ENCODE results near the gene MAP7. TPM values are rescaled to one million over a fixed set of nuclear protein-coding genes. Genes with fewer than 3 reads are reported as not detected.

Gene MAP7
- total RNA-seq, 1 experiment from 2014 or later: 33.7 TPM

DNA sequence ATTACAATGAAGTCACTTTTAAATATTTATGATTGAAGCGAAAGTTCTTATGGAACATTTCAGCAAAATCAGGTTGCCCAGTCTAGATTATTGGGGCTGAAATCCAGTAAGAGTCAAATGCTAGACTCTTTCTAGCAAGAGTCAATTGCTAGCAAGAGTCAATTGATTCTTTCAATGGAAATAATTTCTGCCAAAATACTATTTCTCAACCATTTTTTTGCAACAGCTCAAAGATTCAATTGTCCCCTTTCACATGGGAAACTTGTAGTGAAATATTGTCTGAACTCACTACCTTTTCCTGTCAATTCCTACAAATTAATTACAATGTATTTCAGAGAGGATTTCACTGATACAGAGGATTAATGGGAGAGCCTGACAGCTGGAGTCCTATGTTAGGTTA lies 78.3 kb downstream of the MAP7 start:
- H3K27ac ChIP-seq: no peak overlapping the region
- intact Hi-C loops (cut with micrococcal nuclease; ENCODE audit: unreplicated experiment): no loop called here
- no peaks in the 10 kb centered on the region for H3F3A ChIP-seq (ENCODE audit: insufficient read depth, low read depth)
- H3K79me2 ChIP-seq (ENCODE audit: low read depth): peaks cover 17% of the 10 kb centered on the region
- no peaks in the 10 kb centered on the region for H3K9me3 ChIP-seq (ENCODE audit: insufficient read depth, low read depth)
- no peak overlapping the region for H2AFZ ChIP-seq
- no peak overlapping the region for H3K4me2 ChIP-seq
- DNase-seq: no peak
- TF ChIP-seq EZH2 (IDR thresholded peaks at IDR 0.05; ENCODE audit: low read depth): no peak
- TF ChIP-seq, protein P1, sequence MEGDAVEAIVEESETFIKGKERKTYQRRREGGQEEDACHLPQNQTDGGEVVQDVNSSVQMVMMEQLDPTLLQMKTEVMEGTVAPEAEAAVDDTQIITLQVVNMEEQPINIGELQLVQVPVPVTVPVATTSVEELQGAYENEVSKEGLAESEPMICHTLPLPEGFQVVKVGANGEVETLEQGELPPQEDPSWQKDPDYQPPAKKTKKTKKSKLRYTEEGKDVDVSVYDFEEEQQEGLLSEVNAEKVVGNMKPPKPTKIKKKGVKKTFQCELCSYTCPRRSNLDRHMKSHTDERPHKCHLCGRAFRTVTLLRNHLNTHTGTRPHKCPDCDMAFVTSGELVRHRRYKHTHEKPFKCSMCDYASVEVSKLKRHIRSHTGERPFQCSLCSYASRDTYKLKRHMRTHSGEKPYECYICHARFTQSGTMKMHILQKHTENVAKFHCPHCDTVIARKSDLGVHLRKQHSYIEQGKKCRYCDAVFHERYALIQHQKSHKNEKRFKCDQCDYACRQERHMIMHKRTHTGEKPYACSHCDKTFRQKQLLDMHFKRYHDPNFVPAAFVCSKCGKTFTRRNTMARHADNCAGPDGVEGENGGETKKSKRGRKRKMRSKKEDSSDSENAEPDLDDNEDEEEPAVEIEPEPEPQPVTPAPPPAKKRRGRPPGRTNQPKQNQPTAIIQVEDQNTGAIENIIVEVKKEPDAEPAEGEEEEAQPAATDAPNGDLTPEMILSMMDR (conservative IDR thresholded peaks at IDR 0.05): no peak
- no peaks in the 10 kb centered on the region for H3K4me1 ChIP-seq (replicated peaks; ENCODE audit: insufficient read depth)
- POLR2A ChIA-PET (ENCODE audit: unreplicated experiment): no interaction called here
- H3K27me3 ChIP-seq (ENCODE audit: insufficient read depth, low read depth): no peaks in the 10 kb centered on the region
- no peaks in the 10 kb centered on the region for H3K36me3 ChIP-seq (ENCODE audit: low read depth)
- CTCF ChIA-PET: no interaction called here
- H3K4me3 ChIP-seq: no peak overlapping the region
- BruUV-seq (replicated peaks): no TSS peak
- H3K9me2 ChIP-seq (ENCODE audit: insufficient read depth): no peaks in the 10 kb centered on the region
- H4K20me1 ChIP-seq (ENCODE audit: insufficient read depth): peaks cover 9% of the 10 kb centered on the region

DNA sequence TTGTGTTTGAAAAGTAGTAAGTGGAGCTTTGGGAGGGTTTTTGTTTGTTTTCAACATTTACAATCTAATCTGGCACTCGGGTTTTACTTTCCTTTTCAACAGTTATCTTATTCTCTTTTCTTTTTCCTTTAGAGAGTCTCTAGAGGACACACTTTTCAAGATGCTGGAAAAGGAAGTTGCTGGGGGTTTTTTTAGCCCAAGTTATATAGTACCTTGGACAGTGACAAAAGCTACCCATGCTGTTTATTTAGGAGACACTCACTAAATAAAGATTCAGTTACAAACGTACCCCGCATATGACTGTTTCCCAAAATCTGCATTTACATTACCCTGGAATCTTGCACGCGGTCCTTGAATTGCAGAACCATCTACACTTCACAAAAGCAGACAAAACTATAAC lies 78.8 kb downstream of the MAP7 start:
- H3K27me3 ChIP-seq (ENCODE audit: insufficient read depth, low read depth): no peaks in the 10 kb centered on the region
- no peak for DNase-seq
- H3K4me2 ChIP-seq: no peak overlapping the region
- CTCF ChIA-PET: no interaction called here
- H3K79me2 ChIP-seq (ENCODE audit: low read depth): peaks cover 12% of the 10 kb centered on the region; the same call in 1 of the 2 replicates
- H3K27ac ChIP-seq: no peak overlapping the region
- H2AFZ ChIP-seq: no peak overlapping the region
- H4K20me1 ChIP-seq (ENCODE audit: insufficient read depth): peaks cover 4% of the 10 kb centered on the region; the same call in 1 of the 2 replicates
- no peaks in the 10 kb centered on the region for H3K9me3 ChIP-seq (ENCODE audit: insufficient read depth, low read depth)
- no peaks in the 10 kb centered on the region for H3K36me3 ChIP-seq (ENCODE audit: low read depth)
- no peaks in the 10 kb centered on the region for H3F3A ChIP-seq (ENCODE audit: insufficient read depth, low read depth)
- no peaks in the 10 kb centered on the region for H3K9me2 ChIP-seq (ENCODE audit: insufficient read depth)
- no peaks in the 10 kb centered on the region; the same call in 1 of the 2 replicates for H3K4me1 ChIP-seq (replicated peaks; ENCODE audit: insufficient read depth)
- TF ChIP-seq, protein P1 (conservative IDR thresholded peaks at IDR 0.05): no peak
- no peak for TF ChIP-seq EZH2 (IDR thresholded peaks at IDR 0.05; ENCODE audit: low read depth)
- intact Hi-C loops (cut with micrococcal nuclease; ENCODE audit: unreplicated experiment): no loop called here
- POLR2A ChIA-PET (ENCODE audit: unreplicated experiment): no interaction called here
- BruUV-seq (replicated peaks): no TSS peak
- H3K4me3 ChIP-seq: no peak overlapping the region

DNA sequence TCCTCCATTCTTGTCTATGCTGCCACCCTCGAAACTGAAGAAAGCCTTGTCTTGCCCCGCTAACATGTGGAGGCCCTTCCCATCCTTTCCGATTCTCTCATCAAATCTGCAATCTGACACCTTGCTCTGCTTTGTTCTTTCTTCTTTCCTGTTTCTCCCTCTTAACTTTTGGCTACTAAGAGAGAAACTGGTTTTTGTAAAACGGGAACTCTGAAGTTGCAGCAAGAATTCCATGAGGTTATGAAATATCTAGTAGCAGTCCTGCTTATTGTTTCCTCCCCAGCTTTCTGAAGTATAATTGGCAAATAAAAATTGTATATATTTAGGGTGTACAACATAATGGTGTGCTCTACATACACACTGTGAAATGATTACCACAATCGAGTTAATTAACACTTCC lies 80.2 kb downstream of the MAP7 start:
- Histone ChIP-seq H3K4me2 (no peak overlapping the region), H3K9me3 (ENCODE audit: insufficient read depth, low read depth) (no peaks in the 10 kb centered on the region), H3K4me3 (no peak overlapping the region), H2AFZ (no peak overlapping the region), H3K9me2 (ENCODE audit: insufficient read depth) (no peaks in the 10 kb centered on the region), H3K4me1 (replicated peaks; ENCODE audit: insufficient read depth) (peaks cover 8% of the 10 kb centered on the region), H3K27ac (no peak overlapping the region), H3K36me3 (ENCODE audit: low read depth) (no peaks in the 10 kb centered on the region), H3F3A (ENCODE audit: insufficient read depth, low read depth) (no peaks in the 10 kb centered on the region), H3K79me2 (ENCODE audit: low read depth) (peaks cover 11% of the 10 kb centered on the region; the same call in 1 of the 2 replicates), H3K27me3 (ENCODE audit: insufficient read depth, low read depth) (no peaks in the 10 kb centered on the region), H4K20me1 (ENCODE audit: insufficient read depth) (peaks cover 8% of the 10 kb centered on the region; the same call in 1 of the 2 replicates)
- CTCF ChIA-PET: no interaction called here
- BruUV-seq (replicated peaks): no TSS peak
- no peak for DNase-seq
- TF ChIP-seq, protein P1 (conservative IDR thresholded peaks at IDR 0.05): no peak
- no peak for TF ChIP-seq EZH2 (IDR thresholded peaks at IDR 0.05; ENCODE audit: low read depth)
- POLR2A ChIA-PET (ENCODE audit: unreplicated experiment): no interaction called here
- intact Hi-C loops (cut with micrococcal nuclease; ENCODE audit: unreplicated experiment): no loop called here

Measured in PC-9 (cell line).